Gastrocnemius medialis (tissue), 4 donors: Measurements from ENCODE around the gene BRI3BP. TPM values are rescaled to one million over a fixed set of nuclear protein-coding genes. Genes with fewer than 3 reads are reported as not detected.

Source experiments
- ATAC-seq, 2 donors: fragments of 150-250 bp; one replicate each; pipeline ENCODE4 v1.9.1; 2016
- DNase-seq, 2 donors: peaks; one replicate each; pipeline ENCODE4 v3.0.0-alpha.2; 2019
- H3K27ac ChIP-seq, 4 donors: fragments of 200-600 bp; sonication (generic); 1 replicate in 1 of 4; 2 replicates in 3 of 4; pipeline ENCODE4 v1.5.1; 2016 to 2018; ENCODE audit warnings: mild to moderate bottlenecking in 2 of 4, moderate library complexity in 1 of 4
- H3K27me3 ChIP-seq, 3 donors: fragments of 200-600 bp; sonication (generic) in 2 of 3; 1 replicate in 1 of 3; 2 replicates in 2 of 3; pipeline versions ENCODE4 v1.5.1 to v1.6.0; 2016 to 2019; ENCODE audit warnings: mild to moderate bottlenecking in 1 of 3, moderate library complexity in 1 of 3
- H3K36me3 ChIP-seq, 2 donors: fragments of 200-600 bp; sonication (generic) in 1 of 2; one replicate each; pipeline ENCODE4 v1.5.1; 2017 to 2018
- H3K4me1 ChIP-seq, 2 donors: fragments of 200-600 bp; sonication (generic) in 1 of 2; one replicate each; pipeline ENCODE4 v1.5.1; 2016 to 2017; ENCODE audit warnings: mild to moderate bottlenecking in 2 of 2
- H3K4me3 ChIP-seq, 4 donors: fragments of 200-600 bp; sonication (generic) in 3 of 4; 1 replicate in 1 of 4; 2 replicates in 3 of 4; pipeline ENCODE4 v1.5.1; 2016 to 2019; ENCODE audit warnings: mild to moderate bottlenecking in 2 of 4
- H3K9me3 ChIP-seq, 3 donors: fragments of 200-600 bp; sonication (generic) in 2 of 3; 1 replicate in 1 of 3; 2 replicates in 2 of 3; pipeline ENCODE4 v1.5.1; 2016 to 2019
- POLR2A ChIP-seq, 2 donors: fragments of 450-650 bp; IDR thresholded peaks; one replicate each; pipeline ENCODE4 v1.6.1; 2017; ENCODE audit warnings: antibody characterized with exemption in 2 of 2, mild to moderate bottlenecking in 2 of 2, moderate library complexity in 2 of 2
- in situ Hi-C, 4 donors: fragments of 200-750 bp; cut with MboI; loops; one replicate each; pipeline versions ENCODE4 v1.15.0 to v1.8.0; 2017; ENCODE audit warnings: low sequenced_read_pairs in 4 of 4
- intact Hi-C: fragments of 100-400 bp; cut with DNase I; formaldehyde crosslinking; loops from one replicate; pipeline ENCODE4 v1.15.1; 2023; ENCODE audit warnings: low total_unique reads
- total RNA-seq, 4 donors: library from RNA; depleted of rRNA; stranded (reverse); fragments of >200 nt; gene quantifications; one replicate each; pipeline versions ENCODE4 v1.1.0 to v1.2.3, GENCODE V29; 2016
- TF ChIP-seq, protein P1 (sequence below), 5 experiments: fragments of 450-650 bp in 3 of 5; fragments of 200-600 bp in 2 of 5; sonication (generic) in 2 of 5; IDR thresholded peaks in 4 of 5; conservative IDR thresholded peaks in 1 of 5; 1 replicate in 4 of 5; 2 replicates in 1 of 5; pipeline ENCODE4 v1.5.1; 2016 to 2019; ENCODE audit warnings: antibody characterized with exemption in 5 of 5, mild to moderate bottlenecking in 3 of 5, moderate library complexity in 3 of 5

Gene BRI3BP
- total RNA-seq, 4 donors from 2014 or later, result 0.75 to 2.0 (median 1.6) TPM

DNA sequence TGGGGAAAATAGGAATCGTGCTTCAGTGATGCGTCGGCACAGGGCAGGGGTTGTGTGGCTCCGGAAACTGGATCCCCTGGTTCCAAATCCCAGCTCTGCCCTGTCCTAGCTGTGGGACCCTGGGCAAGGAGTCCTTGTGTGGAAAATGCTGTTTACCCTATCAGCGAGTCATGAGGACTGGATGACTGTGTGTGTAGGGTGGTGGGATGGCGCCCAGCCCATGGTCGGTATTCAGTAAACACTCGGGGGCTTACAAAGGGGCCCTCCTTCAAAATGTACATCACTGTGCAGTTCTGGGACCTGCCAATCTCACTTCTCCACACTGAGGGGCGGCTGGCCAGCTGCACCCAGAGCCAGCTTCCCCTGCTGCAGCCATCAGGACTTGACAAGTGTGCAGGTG lies 24.4 kb downstream of the BRI3BP start:
- H3K27me3 ChIP-seq, result no peaks in the 10 kb centered on the region
- H3K27ac ChIP-seq, result no peak overlapping the region
- peaks cover 0 to 5% of the 10 kb centered on the region in 2 donors for H3K36me3 ChIP-seq
- H3K9me3 ChIP-seq, result no peaks in the 10 kb centered on the region
- intact Hi-C loops (no loop called here), in situ Hi-C loops (no loop called here)
- no peak overlapping the region for H3K4me3 ChIP-seq
- H3K4me1 ChIP-seq, result no peaks in the 10 kb centered on the region
- TF ChIP-seq, protein P1, sequence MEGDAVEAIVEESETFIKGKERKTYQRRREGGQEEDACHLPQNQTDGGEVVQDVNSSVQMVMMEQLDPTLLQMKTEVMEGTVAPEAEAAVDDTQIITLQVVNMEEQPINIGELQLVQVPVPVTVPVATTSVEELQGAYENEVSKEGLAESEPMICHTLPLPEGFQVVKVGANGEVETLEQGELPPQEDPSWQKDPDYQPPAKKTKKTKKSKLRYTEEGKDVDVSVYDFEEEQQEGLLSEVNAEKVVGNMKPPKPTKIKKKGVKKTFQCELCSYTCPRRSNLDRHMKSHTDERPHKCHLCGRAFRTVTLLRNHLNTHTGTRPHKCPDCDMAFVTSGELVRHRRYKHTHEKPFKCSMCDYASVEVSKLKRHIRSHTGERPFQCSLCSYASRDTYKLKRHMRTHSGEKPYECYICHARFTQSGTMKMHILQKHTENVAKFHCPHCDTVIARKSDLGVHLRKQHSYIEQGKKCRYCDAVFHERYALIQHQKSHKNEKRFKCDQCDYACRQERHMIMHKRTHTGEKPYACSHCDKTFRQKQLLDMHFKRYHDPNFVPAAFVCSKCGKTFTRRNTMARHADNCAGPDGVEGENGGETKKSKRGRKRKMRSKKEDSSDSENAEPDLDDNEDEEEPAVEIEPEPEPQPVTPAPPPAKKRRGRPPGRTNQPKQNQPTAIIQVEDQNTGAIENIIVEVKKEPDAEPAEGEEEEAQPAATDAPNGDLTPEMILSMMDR (IDR thresholded peaks at IDR 0.05 in 4 of 5, conservative IDR thresholded peaks at IDR 0.05 in 1 of 5), result no peak
- no peak for TF ChIP-seq POLR2A (IDR thresholded peaks at IDR 0.05)
- DNase-seq (no peak), ATAC-seq (no peak)

DNA sequence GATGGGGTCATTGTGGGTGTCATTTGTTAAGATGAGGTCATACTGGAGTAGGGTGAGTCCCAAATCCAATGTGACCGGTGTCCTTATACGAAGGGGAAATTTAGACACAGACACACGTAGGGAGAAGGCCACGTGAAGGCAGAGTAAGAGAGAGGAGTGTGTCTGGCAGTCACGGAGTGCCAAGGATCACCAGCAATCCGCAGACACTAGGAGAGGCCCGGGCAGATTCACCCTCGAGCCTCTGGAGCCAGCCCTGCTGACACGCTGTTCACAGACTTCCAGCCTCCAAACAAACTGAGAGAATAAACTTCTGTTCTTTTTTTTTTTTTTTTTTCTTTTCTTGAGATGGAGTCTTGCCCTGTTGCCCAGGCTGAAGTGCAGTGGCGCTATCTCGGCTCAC lies 24.9 kb downstream of the BRI3BP start:
- peaks cover 0 to 5% of the 10 kb centered on the region in 2 donors for H3K36me3 ChIP-seq
- intact Hi-C loops, result no loop called here
- ATAC-seq, result no peak
- H3K27me3 ChIP-seq, result no peaks in the 10 kb centered on the region
- H3K4me3 ChIP-seq, result no peak overlapping the region
- no peak overlapping the region for H3K27ac ChIP-seq
- in situ Hi-C loops, result no loop called here
- no peak for TF ChIP-seq POLR2A (IDR thresholded peaks at IDR 0.05)
- TF ChIP-seq, protein P1 (IDR thresholded peaks at IDR 0.05 in 4 of 5, conservative IDR thresholded peaks at IDR 0.05 in 1 of 5), result no peak
- H3K9me3 ChIP-seq, result no peaks in the 10 kb centered on the region
- H3K4me1 ChIP-seq, result no peaks in the 10 kb centered on the region
- no peak for DNase-seq

DNA sequence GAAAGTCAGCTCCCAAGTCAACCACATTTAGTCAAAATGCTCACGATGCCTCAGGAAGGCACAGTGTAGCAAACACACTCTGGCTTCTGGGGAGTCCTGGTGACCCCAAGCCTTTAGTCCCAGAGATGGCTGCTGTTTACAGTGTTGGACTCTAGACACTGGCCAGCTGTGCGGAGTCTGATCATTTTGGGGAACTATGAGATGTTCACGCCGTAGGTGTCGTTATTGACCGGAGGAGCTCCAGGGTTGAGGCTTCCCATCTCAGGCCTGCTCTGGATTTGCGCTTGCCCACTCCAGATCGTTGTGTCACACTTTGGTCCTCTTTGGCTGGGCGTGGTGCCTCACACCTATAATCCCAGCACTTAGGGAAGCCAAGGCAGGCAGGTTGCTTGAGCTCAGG lies 27.7 kb downstream of the BRI3BP start:
- in situ Hi-C loops, result no loop called here

DNA sequence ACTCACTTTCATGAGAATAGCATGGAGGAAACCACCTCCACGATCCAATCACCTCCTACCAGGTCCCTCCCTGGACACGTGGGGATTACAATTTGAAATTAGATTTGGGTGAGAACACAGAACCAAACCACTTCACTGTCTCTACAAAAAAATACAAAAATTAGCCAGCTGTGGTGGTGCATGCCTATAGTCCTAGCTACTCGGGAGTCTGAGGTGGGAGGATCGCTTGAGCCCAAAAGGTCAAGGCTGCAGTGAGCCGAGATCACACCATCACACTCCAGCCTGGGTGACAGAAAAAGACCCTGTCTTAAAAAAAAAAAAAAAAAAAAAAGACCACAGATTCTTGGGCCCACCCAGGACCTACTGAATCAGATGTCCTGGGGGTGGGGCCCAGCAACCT lies 28.3 kb downstream of the BRI3BP start:
- H3K36me3 ChIP-seq, result no peaks in the 10 kb centered on the region
- no peak overlapping the region for H3K4me3 ChIP-seq
- no peaks in the 10 kb centered on the region for H3K27me3 ChIP-seq
- H3K4me1 ChIP-seq, result no peaks in the 10 kb centered on the region
- TF ChIP-seq, protein P1 (IDR thresholded peaks at IDR 0.05 in 4 of 5, conservative IDR thresholded peaks at IDR 0.05 in 1 of 5), result no peak
- no peak for TF ChIP-seq POLR2A (IDR thresholded peaks at IDR 0.05)
- ATAC-seq (no peak), DNase-seq (no peak)
- H3K9me3 ChIP-seq, result no peaks in the 10 kb centered on the region
- in situ Hi-C loops, result no loop called here
- intact Hi-C loops, result no loop called here
- H3K27ac ChIP-seq, result no peak overlapping the region

More for the DNA sequence above, 27.7 kb downstream of the BRI3BP start:
- H3K27me3 ChIP-seq, result no peaks in the 10 kb centered on the region
- H3K4me1 ChIP-seq, result no peaks in the 10 kb centered on the region
- TF ChIP-seq, protein P1 (IDR thresholded peaks at IDR 0.05 in 4 of 5, conservative IDR thresholded peaks at IDR 0.05 in 1 of 5), result no peak
- no peak for TF ChIP-seq POLR2A (IDR thresholded peaks at IDR 0.05)
- intact Hi-C loops, result no loop called here
- no peak for ATAC-seq
- DNase-seq, result no peak
- no peak overlapping the region for H3K27ac ChIP-seq
- no peaks in the 10 kb centered on the region for H3K36me3 ChIP-seq
- H3K4me3 ChIP-seq, result no peak overlapping the region
- no peaks in the 10 kb centered on the region for H3K9me3 ChIP-seq

DNA sequence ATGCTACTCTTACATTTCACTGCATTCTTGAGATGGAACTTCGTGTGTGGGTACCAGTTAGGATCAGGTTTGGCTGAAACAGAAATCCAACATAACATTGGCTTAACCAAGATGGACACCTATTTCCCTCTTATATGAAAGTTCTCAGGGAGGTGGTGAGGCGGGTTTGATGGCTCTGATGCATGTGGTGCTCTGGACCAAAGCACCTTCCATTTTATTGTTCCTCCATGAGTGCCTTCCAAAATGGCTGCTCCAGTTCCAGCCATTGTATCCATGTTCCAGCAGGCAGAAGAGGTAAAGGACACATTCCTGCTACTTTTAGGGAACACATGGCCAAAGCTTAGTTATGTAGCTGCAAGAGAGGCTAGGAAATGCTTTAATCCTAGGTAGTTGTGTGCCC lies 29.6 kb downstream of the BRI3BP start:
- no peaks in the 10 kb centered on the region for H3K36me3 ChIP-seq
- no peaks in the 10 kb centered on the region for H3K9me3 ChIP-seq
- TF ChIP-seq, protein P1 (IDR thresholded peaks at IDR 0.05 in 4 of 5, conservative IDR thresholded peaks at IDR 0.05 in 1 of 5), result no peak
- no peak for TF ChIP-seq POLR2A (IDR thresholded peaks at IDR 0.05)
- no peak overlapping the region for H3K4me3 ChIP-seq
- no peak overlapping the region for H3K27ac ChIP-seq
- DNase-seq (no peak), ATAC-seq (no peak)
- no peaks in the 10 kb centered on the region for H3K27me3 ChIP-seq
- intact Hi-C loops (no loop called here), in situ Hi-C loops (no loop called here)
- no peaks in the 10 kb centered on the region for H3K4me1 ChIP-seq
